NCI-H187 treated with DMSO at 0.1 percent for 48 hours (cell line): Measurements from ENCODE around the gene MICAL1.
A peak's percentile ranks its signal among the peaks of the same experiment; 100 is the strongest.

Experiments
- DNase-seq: peaks from one replicate; lab custom pipeline; 2025; lab: John Stamatoyannopoulos, UW

Gene MICAL1, protein sequence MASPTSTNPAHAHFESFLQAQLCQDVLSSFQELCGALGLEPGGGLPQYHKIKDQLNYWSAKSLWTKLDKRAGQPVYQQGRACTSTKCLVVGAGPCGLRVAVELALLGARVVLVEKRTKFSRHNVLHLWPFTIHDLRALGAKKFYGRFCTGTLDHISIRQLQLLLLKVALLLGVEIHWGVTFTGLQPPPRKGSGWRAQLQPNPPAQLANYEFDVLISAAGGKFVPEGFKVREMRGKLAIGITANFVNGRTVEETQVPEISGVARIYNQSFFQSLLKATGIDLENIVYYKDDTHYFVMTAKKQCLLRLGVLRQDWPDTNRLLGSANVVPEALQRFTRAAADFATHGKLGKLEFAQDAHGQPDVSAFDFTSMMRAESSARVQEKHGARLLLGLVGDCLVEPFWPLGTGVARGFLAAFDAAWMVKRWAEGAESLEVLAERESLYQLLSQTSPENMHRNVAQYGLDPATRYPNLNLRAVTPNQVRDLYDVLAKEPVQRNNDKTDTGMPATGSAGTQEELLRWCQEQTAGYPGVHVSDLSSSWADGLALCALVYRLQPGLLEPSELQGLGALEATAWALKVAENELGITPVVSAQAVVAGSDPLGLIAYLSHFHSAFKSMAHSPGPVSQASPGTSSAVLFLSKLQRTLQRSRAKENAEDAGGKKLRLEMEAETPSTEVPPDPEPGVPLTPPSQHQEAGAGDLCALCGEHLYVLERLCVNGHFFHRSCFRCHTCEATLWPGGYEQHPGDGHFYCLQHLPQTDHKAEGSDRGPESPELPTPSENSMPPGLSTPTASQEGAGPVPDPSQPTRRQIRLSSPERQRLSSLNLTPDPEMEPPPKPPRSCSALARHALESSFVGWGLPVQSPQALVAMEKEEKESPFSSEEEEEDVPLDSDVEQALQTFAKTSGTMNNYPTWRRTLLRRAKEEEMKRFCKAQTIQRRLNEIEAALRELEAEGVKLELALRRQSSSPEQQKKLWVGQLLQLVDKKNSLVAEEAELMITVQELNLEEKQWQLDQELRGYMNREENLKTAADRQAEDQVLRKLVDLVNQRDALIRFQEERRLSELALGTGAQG

DNA sequence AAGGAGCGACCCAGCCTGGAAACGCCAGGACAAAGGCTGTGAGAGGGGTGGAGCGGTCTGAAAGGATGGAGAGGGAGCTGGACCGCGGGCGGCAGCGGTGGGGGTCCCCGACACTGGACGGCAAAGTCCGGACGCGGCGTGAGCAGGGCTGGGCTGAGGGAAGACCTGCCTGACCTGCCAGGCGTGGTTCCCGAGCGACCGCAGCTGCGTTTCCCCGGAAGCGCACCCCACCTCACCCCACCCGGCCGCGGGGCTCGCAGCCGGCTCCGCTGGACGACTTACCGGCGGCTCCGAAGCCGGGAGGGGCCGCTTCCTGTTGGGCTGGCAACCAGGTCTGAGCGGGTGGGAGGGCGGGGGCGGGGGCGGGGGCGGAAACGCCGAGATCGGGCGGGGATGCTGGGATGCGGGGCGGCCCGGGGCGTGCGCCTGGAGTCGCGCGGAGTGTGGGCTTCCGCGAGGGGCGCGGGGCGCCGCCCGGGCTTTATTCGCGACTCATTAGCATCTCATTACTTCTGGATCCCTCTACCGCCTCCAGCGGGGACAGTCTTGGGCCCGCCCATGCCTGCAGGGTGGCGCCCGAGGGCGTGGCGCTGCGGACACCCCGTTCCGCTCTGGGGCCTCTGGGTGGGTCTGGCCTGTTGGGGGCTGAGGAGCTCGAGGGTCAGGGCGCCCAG is at the start of gene MICAL1:
Gene MICAL1, minus strand, starts transcription at position 336 of the 674 bp plus-strand sequence. CDS start 1,576 bp downstream, outside the sequence.
- no peak for DNase-seq

DNA sequence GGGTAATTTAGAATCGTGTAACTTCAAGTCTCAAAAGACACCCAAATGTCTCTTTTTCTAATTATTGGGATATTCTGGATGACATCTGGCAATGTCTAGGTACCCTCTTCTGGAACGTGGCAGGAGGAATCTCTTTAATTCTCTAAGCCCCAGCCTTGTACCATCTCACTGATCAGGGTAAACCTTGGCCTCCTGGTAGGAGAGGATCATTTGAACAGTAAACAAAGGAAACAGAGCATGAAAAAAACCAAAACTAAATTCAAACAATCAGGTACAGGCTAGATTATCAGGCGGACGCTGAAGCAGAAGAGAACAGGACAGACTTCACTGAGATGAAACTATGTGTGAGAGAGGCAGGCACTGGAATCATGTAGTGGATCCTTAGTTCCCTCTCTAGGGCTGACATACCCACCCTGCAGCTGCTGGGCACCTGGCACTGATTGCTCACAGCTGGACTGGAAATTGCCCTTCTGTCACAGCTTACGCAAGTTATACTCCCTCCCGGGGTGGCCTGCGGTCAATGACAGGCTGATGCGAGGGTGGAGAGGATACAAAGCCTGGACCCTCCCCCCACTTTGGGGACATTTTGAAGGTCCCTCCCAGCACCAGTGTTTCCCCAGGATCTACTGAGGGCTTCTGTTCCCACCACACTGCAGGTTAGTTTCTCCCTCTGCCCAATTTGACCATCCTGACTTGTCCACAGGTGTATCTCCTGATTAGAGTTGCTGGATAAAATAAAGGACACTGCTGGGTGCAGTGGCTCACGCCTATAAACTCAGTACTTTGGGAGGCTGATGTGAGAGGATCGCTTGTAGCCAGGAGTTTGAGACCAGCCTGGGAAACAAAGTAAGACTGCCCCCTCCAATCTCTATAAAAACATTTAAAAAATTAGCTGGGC is 48.0 kb upstream of the MICAL1 start:
- no peak for DNase-seq

DNA sequence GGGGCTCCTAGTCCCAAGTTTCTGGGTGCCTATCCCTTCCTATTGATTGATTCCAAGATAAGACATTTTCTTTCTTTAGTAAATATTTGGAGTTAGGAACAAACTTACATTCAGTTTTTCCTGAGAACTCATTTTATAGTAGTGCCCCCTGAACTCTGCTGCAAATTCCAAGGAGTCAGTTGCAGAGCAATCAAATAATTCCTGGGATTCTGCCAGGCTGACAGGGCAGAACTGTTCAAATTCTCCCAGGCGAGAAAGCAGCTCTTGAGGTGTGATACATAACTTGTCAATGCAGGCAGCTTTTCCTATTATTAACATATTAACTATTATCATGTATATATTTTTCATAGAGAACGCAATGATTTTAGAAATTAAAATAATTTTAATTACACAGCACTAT is 43.4 kb upstream of the MICAL1 start:
- no peak for DNase-seq

DNA sequence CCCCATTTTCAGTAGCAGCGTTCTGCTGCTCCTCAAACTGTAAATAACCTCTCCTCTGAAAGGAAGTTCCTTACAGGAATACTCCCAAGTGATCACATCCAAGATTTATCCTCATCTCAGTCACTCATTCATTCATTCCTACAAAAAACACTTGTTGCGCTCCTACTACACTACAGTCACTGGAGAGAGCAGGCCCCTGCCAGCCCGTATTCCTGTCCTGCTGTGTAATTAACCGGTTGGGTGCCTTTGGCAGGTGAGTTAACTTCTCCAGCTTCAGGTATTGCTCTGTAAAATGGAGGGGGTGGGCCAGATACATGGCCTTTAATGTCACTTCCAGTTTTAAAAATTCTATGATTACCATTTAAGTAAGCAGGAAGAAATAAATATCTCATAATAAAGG is 42.5 kb upstream of the MICAL1 start:
- DNase-seq, result no peak

DNA sequence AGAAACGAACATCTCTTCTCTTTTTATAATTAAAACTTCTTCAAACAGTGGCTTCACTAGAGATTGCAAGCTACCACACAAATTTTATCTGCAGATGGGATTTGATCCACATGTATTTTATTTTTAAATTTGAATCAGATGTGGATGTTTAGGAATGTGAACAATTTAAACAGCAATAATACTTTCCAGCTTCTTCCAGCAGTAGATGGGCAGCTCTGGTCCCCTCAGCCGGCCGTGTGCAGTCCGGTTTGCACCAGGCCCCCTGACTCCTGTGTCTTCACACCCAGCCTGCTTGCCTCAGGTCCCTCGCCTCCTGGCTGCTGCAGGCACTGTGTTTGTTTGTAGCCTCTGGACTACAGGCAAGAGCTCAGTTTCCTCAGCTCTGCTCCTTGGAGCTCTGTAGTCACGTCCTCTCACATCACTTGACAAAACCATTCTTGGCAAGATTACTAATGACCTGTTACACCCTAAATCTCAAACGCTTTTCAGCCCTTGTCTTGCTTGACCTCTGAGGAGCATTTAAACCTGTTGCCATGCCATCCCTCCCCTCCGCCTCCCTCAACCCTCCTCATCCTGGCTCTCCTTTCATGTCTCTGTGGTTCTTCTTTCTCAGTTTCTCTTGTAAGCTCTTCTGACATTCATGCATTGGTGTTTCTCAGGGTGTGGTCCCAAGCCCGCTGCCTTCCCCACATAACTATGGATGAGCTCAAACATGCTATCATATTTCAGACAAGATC is 40.6 kb upstream of the MICAL1 start:
- DNase-seq, result no peak

DNA sequence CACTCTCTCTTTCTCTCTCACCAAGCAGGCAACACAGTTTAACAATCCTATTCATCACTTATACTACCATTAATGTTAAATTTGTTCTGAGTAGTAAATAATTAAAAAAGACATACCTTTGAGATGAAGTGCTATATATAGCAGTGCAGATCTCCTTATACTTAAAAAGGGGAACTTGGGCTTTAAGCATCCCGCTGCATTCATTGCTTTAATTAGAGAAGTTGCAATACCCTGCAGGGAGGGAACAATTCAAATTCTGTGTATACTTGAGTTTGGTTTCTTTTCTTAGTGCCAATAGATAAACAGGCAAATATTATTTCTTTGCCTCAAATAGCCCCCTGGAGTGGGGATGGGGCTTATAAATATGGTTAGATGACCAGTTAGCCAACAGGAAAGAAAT is 38.3 kb upstream of the MICAL1 start:
- DNase-seq, result no peak

DNA sequence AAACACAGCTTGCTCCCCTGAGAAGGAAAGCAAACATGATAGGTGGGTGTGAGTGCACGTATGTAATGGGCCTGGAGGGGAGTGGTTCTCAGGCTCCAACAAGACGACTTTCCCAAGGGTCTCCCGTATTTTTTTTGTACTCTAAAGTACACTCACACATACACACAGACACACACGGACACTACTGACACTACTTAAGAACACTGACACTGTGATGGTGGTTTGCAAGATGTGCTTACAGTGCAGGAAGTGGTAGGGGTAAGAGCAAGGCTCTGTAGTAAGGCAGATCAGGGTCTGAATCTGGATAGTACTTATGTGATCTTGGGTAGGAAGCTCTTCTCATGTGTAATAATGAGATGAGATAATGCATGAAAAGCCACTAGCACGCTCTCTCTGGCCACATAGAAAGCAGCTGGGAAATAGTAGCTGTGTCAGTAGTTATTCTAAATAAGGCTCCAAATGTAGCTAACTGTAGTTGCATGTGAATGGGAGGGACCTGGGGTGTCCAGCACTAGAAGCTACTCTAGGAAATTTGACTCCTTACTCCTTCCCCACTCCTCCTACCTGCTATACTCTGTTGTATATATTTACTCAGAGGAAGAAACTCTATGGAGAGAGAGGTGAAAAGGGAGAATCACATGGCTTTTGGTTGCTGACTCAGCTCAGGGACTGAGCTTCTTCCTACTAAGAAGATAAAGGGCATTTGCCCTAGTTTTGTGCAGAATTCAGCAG is 35.8 kb upstream of the MICAL1 start:
- peak; percentile 29 for DNase-seq

DNA sequence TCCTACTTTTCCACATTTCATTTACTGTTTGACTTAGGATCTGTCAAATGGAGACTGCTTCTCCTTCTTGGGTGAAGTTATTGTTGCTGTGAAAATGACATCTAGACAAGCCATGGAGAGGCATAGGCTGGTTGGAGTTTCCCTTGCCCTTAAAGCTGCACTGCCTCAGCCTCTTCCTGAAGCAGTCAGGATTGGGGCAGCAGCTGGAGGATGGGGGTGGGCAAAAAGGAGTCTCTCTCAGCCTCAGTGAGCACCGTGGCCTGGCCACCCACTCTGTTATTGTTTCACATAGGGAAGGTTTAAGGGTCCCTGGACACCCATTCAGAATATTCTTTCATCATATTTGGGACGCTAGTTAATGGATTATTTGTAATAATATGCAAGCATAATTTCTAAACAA is 35.1 kb upstream of the MICAL1 start:
- DNase-seq, result no peak

DNA sequence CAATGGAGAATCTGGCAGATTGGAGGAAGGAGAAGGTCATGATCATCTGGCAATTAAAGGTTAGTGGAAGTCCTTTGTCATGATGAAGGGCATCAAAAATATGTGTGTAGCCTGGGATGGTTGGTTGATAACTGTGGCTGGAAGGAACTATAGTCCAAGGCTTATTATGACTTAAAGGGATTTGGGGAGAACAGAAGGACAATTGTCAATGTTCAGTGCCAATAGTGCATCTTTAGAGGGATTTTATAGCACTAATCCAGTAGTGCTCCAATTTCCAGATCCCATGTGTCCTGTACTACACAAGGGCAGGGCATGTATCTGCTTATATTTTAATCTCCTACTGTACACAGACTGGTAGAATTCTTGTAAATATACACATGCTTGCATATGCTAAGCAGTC is 32.4 kb upstream of the MICAL1 start:
- DNase-seq, result no peak

DNA sequence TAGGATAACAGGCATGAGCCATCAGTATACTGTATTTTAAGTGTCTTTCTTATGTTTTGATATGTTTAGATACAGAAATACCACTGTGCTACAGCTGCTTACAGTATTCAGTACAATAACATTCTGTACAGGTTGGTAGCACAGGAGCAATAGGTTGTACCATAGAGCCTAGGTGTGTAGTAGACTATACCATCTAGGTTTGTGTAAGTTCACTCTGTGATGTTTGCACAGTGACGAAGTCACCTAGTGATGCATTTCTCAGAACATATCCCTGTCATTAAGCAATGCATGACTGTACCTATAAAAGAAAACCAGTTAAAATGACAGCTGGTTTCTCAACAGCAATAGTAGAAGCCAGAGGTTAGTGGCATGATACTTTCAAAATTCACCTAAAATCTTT is 30.5 kb upstream of the MICAL1 start:
- DNase-seq, result no peak

DNA sequence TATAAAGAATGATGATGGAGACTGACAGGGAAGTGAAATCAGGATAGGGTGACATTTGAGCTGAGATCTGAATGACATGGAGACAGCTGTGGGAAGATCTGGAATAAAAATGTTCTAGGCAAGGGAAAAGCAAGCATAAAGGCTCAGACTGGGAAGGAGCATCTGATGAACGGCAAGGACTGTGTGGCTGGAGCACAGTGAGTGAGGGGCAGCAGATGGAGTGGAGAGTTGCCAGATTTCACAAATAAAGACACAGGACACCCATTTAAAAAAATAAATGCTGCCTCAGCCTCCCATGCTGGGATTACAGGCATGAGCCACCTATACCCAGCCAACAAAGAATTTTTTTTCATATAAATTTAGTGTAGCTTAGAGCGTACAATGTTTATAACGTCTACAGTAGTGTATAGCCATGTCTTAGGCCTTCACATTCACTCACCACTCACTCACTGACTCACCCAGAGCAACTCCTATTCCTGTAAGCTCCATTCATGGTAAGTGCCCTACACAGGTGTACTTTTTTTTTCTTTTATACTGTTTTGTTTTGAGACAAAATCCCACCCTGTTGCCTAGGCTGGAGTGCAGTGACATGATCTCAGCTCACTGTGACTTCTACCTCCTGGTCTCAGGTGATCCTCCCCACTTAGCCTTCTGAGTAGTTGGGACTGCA is 29.8 kb upstream of the MICAL1 start:
- DNase-seq, result no peak

DNA sequence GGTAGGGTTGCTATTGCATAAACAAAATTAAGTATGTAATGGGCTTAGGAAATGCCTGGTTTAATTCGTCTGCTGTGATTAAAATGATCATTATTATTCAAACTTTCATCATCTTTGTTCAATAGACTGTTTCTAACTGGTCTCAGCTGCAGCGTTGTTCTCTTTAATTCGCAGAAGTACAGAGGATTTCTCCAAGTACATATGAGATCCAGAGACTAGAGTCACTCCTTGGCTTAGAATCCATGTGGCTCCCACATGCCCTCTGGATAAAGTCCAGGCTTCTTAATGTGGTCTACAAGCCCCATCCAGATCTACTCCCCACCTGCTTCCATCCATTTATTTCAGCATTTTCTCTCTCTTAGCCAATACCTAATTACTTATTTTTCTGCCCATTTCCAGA is 28.6 kb upstream of the MICAL1 start:
- DNase-seq, result no peak

DNA sequence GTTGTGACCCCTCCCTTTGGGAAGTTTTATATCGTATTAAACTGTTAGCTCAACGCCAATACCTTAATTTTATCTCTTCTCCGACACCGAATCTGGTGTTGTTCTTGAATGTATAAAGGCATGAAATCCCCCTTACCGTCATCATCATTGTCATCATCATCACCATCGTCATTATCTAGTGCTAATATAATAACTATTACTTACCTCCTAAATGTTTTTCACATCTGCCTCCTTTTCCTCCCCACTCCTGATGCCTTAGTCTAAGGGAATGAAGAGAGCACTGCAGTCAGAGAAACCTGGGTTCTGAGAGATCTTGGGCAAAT is 28.1 kb upstream of the MICAL1 start:
- DNase-seq, result no peak

DNA sequence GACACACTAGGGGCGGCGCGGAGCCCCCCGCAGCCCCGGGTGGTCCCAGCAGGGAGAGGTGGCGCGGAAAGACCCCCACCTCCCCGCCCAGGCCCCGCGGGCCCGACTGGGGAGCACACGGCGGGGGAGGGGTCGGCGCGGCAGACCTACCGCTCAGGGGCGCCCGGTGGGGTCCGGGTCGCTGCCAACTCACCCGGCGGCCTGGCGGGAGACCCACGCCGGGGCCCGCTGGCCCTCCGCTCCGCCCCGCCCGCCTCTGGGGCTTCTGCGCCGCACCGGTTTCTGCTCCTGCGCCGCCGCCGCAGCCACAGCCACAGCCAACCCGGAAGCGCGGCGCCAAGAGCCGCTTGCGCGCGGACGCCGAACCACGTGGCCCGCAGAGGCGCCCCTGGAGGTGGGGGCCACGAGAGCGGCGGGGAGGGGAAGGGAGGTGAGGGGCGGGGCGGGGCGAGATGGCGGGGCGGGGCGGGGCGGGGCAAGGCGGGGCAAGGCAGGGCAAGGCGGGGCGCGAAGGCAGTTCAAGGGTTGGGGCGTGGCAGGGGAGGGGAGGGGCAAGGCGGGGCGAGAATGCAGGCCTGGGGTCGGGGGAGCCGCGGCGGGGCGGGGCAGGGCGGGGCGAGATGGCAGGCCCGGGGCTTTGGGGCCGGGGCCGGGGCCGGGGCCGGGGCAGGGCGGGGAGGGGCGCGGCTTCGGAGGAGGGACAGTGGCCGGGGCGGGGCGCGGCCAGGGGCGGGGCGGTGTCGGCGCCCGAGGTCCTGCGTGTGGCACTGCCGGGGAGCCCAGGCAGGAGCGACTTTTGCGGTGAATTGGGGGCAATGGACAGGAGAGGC is 27.5 kb upstream of the MICAL1 start, which contains the start of gene ZBTB24:
Gene ZBTB24, minus strand, starts transcription at position 315 of the 830 bp plus-strand sequence. CDS start 1,193 bp downstream, outside the sequence.
- peak; percentile 30 for DNase-seq

DNA sequence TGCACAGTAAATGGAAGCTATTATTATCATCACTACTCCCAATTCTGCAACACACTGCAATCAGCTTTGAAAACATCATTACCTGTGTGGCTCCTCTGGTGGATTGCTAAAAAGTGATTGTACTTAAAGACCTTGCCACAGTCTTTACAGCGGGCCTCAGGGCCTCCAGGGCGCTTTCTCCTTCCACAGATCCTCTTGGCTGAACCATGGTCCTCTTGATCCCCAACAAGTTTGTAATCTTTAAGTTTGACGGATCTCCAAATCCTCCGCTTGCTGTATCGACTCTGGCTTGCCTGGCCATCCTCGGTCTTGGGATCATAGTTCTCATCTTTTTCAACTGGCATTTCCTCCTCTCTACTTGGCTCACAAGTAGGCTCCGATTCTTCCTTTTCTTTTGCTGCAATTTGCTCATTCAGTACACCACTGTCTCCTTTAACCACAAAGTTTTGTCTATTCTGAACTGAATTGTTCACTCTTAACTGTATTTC is 25.5 kb upstream of the MICAL1 start:
- no peak for DNase-seq

DNA sequence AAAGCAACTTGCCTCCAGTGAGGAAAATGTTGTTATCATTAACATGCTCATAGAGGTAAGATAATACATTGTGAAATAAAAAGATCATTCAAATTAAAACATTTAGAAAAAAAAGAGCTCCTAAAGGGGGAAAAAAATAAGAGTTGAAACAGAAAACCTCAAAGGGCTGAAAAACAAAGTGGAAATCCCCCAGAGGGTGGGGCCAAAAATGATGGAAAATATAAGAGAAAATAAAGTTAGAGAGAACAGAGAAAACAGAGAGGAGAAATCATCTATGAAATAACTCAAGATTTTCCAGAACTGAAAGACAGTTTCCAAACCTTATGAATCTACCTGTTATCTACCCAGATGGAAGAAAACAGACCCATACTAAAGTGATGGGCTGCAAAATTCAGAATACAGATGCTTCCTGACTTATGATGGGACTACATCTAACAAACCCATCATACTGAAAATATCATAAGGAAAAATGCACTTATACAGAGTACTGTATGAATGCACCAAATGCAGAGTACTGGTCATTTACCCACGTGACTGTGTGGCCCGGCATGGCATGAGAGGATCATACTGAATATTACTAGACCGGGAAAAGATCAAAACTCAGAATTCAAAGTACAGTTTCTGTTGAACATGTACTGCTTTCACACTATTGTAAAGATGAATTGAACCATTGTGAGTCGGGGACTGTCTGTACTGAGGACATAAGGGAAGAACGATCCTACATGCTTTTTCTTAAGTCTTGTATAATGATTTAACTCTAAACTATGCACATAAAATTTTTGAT is 23.5 kb upstream of the MICAL1 start:
- no peak for DNase-seq

DNA sequence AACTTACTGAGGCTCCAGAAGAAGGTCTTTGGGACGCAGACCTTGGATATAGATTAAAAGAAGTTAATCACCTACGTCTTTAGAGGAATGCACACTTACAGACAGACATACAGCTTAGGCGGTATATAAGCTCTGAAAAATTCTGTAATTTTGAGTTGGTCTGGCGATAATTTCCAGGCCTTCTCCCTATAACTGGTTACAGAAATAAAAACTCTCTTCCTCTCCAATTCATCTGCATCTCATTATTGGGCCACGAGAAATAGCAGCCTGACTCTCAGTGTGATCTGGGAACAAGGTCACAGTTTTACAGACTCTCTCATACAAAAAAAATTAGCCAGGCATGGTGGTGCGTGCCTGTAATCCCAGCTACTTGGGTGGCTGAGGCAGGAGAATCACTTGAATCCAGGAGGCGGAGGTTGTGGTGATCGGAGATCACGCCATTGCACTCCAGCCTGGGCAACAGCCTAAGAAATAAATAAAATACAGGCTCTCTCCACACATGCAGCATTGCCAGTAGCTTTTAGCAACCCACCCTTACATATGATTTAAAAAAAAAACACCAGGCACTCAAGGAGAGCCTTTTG is 22.7 kb upstream of the MICAL1 start:
- no peak for DNase-seq
